NB4 (cell line): ENCODE measurements around the gene CNGB1.

ENCODE experiments used
- DNase-seq: peaks from one replicate; pipeline ENCODE4 v3.0.0; 2010; ENCODE audit warnings: low read depth
- H3K4me3 ChIP-seq: one replicate; pipeline ENCODE4 v1.5.1; 2011; ENCODE audit warnings: mild to moderate bottlenecking, low read depth, low read length, moderate library complexity
- CTCF ChIP-seq: IDR thresholded peaks from one replicate; pipeline ENCODE4 v1.5.1; 2012; ENCODE audit warnings: low read depth, low read length
- MAX ChIP-seq: IDR thresholded peaks from 2 replicates; pipeline ENCODE4 v1.6.1; 2011; ENCODE audit warnings: low read depth, low read length
- MYC ChIP-seq: IDR thresholded peaks from 2 replicates; pipeline ENCODE4 v1.6.1; 2011; ENCODE audit warnings: low read depth, low read length
- POLR2A ChIP-seq: IDR thresholded peaks from 2 replicates; pipeline ENCODE4 v1.6.1; 2011; ENCODE audit warnings: mild to moderate bottlenecking; ENCODE audit not compliant: insufficient read length; ENCODE audit errors: extremely low read depth

The CNGB1 gene

DNA sequence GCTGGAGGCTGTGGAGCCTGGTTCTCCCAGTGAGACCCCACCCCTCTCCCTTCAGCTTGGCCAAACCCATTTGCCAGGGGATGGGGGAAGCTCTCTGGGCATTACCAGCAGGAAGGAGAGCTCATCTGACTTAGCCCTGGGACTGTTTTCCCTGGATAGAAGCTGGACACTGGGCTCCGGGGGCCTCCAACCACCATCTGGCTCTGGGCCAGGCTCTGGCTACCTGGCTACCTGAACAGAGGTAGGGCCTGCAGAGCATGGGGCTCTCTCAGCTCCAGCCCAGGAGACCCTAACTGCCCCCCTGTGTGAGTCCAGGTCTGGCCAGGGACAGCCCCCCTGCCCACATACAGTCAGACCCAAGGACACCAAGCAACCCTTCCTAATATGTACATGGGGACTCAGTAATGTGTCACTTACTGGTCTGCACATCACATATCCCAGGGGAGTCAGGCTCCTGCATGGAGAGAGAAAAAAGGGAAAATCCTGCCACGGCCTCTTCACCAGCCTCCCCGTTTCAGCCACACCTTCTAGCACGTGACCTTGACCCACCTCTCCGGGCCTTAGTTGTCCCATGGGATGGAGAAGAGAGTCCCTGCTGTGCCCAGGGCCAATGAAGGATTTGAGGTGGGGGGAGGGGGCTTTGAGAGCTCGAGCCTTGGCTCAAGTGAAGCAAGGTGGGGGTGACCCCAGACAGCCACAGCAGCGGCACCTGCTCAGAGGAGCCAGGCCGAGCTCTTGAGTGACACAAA is 13.8 kb downstream of the CNGB1 start:
- TF ChIP-seq CTCF = no peak
- no peak for TF ChIP-seq POLR2A
- TF ChIP-seq MAX = no peak
- DNase-seq = no peak
- H3K4me3 ChIP-seq = no peak overlapping the region

DNA sequence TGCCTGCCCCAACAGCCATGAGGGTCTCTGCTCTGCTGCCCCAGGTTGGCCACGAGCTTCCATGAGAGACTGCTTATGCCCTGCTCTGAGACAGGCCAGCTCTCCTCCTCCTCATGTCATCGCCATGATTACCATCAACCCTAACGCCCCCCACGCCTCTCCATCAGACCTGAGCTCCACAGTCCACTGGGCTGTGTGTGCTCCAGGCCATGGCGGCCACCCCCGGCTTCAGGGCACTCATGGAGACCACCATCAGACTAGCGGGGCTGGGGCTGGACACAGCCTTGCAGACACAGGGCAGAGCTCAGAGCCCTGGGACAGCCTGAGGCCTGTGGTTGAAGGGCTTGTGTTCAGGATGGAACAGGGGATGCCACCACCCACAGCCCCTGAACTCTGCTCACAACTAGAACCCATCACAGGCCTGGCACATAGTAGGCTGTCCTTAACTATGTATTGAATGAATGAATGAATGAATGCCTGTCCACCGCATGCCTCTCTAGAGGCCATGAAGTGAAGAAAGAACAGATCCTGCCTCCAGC is 14.6 kb downstream of the CNGB1 start:
- no peak overlapping the region for H3K4me3 ChIP-seq
- no peak for TF ChIP-seq CTCF
- TF ChIP-seq MYC = no peak
- no peak for TF ChIP-seq MAX
- TF ChIP-seq POLR2A = no peak
- no peak for DNase-seq

GRCh38 chr16:57955572-57956188 is 15.2 kb downstream of the CNGB1 start:
- no peak overlapping the region for H3K4me3 ChIP-seq
- no peak for DNase-seq
- no peak for TF ChIP-seq CTCF
- TF ChIP-seq MYC = no peak
- TF ChIP-seq MAX = no peak
- no peak for TF ChIP-seq POLR2A

DNA sequence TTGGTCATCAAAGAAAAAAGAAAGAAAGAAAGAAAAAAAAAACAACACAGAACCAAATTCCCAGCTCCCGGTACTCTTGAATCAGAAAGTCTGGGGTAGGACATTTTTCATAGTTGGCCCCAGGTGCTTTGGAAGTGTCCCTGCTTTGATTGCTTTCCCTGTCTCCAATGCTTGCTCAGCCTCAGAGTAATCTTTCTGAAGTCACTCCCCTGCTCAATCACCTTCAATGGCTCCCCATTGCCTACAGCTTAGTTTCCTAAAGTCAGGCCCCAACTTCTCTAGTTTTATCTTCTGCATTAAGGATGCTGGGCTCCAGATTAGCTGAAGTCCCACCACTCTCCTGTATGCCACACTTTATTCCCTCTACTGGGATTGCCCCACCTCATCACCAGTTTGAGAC is 17.1 kb downstream of the CNGB1 start:
- no peak for DNase-seq
- TF ChIP-seq MYC (no peak), MAX (no peak), POLR2A (no peak), CTCF (no peak)
- H3K4me3 ChIP-seq = no peak overlapping the region

- TF ChIP-seq POLR2A (no peak), MAX (no peak), MYC (no peak), CTCF (no peak)
- no peak overlapping the region for H3K4me3 ChIP-seq
These were observed 18.0 kb downstream of the CNGB1 start for GRCh38 chr16:57952909-57953308.

More at GRCh38 chr16:57952909-57953308, 18.0 kb downstream of the CNGB1 start:
- DNase-seq = no peak
